Adrenal gland (tissue), 12 donors: ENCODE results near the gene LONRF2. TPM values are rescaled to one million over a fixed set of nuclear protein-coding genes. Genes with fewer than 3 reads are reported as not detected.

ENCODE experiments used
- DNase-seq, 7 donors: peaks; one replicate each; pipeline ENCODE4 v3.0.0-alpha.2; 2019 to 2020
- H3K27ac ChIP-seq, 5 donors: fragments of 200-600 bp; sonication (generic) in 4 of 5; 1 replicate in 3 of 5; 2 replicates in 2 of 5; pipeline versions ENCODE4 v1.5.1 to v1.8.0; 2016 to 2020; ENCODE audit warnings: mild to moderate bottlenecking in 1 of 5
- H3K27me3 ChIP-seq: fragments of 200-600 bp; 2 replicates; pipeline ENCODE4 v1.8.0; 2021
- H3K36me3 ChIP-seq, 2 donors: fragments of 200-600 bp; replicated peaks in 1 of 2; 1 replicate in 1 of 2; 2 replicates in 1 of 2; pipeline versions ENCODE4 v1.5.1 to v1.8.0; 2018 to 2022
- H3K4me1 ChIP-seq, 2 donors: fragments of 200-600 bp; replicated peaks in 1 of 2; 1 replicate in 1 of 2; 2 replicates in 1 of 2; pipeline versions ENCODE4 v1.5.1 to v1.8.0; 2018 to 2021
- H3K4me3 ChIP-seq, 4 donors: fragments of 200-600 bp; sonication (generic) in 3 of 4; one replicate each; pipeline ENCODE4 v1.5.1; 2016 to 2018
- H3K9me3 ChIP-seq, 3 donors: fragments of 200-600 bp; sonication (generic) in 1 of 3; replicated peaks in 1 of 3; 1 replicate in 2 of 3; 2 replicates in 1 of 3; pipeline versions ENCODE4 v1.5.1 to v1.8.0; 2016 to 2021
- POLR2A ChIP-seq, 2 donors: fragments of 450-650 bp; IDR thresholded peaks; one replicate each; pipeline ENCODE4 v1.6.1; 2017; ENCODE audit warnings: antibody characterized with exemption in 2 of 2, mild to moderate bottlenecking in 2 of 2, moderate library complexity in 1 of 2
- WGBS, 4 donors: extraction: QIAGEN DNeasy Blood & Tissue Kit in 2 of 4; methylation state at CpG; one replicate each; pipeline versions ENCODE4 v1.1.5 to v1.1.7; 2013 to 2017; 5-methylcytosine and 5-hydroxymethylcytosine counted together
- intact Hi-C, 2 donors: fragments of 100-400 bp; cut with DNase I; formaldehyde crosslinking; loops; one replicate each; pipeline versions ENCODE4 v1.14.1 to v1.15.0; 2022 to 2023
- polyA plus RNA-seq, 3 donors: library from polyadenylated mRNA; stranded (reverse); fragments of 200-250 nt in 2 of 3; fragments of 350-450 nt in 1 of 3; fragmentation: Illumina TruSeq in 1 of 3; extraction: RNeasy Lipid Tissue Mini Kit (QIAGEN cat#74804) in 1 of 3; gene quantifications; one replicate each; pipeline ENCODE4 v1.2.3, GENCODE V29; 2013 to 2014
- total RNA-seq, 9 donors: library from RNA; depleted of rRNA in 4 of 9; stranded (reverse); fragments of >200 nt in 4 of 9; fragments of 120-200 nt in 1 of 9; fragmentation: NEBNext Ultra II Directional in 1 of 9; extraction: Animal tissue kit (Norgen Biotek cat#: 25700) in 1 of 9; gene quantifications; one replicate each; pipeline versions ENCODE4 v1.1.0 to v1.2.4, GENCODE V29; 2013 to 2023
- TF ChIP-seq, protein P1 (sequence below), 6 experiments: fragments of 450-650 bp in 4 of 6; fragments of 200-600 bp in 2 of 6; sonication (generic) in 1 of 6; IDR thresholded peaks; 1 replicate in 5 of 6; 2 replicates in 1 of 6; pipeline versions ENCODE4 v1.5.1 to v1.8.0; 2016 to 2021; ENCODE audit warnings: antibody characterized with exemption in 6 of 6, mild to moderate bottlenecking in 2 of 6, moderate library complexity in 1 of 6
- donor health status: healthy with polysubstance abuse.
- donor health status: Bipolar disorder and iron deficiency.
- donor health status: DM: yes; HTN: yes; CAD: no.
- donor health status: DM: no; HTN: no; CAD: no.
- donor health status: DM: no; HTN: no; CAD: no.
- donor health status: DM: yes; HTN: yes; CAD: no.

Gene LONRF2
- total and polyA plus RNA-seq, 12 donors = 8.1 to 110 (median 43.0) TPM

DNA sequence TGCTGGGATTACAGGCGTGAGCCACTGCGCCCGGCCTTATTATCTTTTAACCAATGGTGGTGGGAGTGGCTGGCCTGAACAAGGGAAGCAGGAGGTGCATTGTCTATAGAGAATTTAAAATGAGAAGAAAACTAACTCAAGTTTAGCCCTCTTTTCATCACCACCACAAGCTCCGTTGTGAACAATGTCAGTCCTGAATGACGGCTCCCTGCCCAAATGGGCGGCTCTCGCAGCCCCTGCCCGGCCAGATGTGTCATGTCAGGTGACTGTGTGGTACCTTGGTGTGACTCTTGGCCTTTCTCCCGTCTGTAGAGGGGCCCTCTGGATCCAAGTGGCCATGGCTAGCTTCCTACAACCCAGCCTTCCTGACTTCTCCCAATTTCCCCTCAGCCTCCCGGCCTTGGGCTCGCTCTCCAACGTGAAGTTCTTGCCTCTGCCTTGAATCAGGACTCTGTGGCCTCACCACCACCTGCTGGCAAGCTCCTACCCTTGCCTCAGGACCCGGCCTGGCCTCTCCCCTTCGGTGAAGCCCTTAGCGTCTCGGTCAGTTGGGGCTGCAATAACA, 67.6 kb downstream of the LONRF2 start:
- H3K36me3 ChIP-seq = no peaks in the 10 kb centered on the region
- TF ChIP-seq, protein P1, sequence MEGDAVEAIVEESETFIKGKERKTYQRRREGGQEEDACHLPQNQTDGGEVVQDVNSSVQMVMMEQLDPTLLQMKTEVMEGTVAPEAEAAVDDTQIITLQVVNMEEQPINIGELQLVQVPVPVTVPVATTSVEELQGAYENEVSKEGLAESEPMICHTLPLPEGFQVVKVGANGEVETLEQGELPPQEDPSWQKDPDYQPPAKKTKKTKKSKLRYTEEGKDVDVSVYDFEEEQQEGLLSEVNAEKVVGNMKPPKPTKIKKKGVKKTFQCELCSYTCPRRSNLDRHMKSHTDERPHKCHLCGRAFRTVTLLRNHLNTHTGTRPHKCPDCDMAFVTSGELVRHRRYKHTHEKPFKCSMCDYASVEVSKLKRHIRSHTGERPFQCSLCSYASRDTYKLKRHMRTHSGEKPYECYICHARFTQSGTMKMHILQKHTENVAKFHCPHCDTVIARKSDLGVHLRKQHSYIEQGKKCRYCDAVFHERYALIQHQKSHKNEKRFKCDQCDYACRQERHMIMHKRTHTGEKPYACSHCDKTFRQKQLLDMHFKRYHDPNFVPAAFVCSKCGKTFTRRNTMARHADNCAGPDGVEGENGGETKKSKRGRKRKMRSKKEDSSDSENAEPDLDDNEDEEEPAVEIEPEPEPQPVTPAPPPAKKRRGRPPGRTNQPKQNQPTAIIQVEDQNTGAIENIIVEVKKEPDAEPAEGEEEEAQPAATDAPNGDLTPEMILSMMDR (IDR thresholded peaks at IDR 0.05) = no peak
- TF ChIP-seq POLR2A (IDR thresholded peaks at IDR 0.05) = no peak
- peaks cover 0 to 4% of the 10 kb centered on the region in 2 donors for H3K4me1 ChIP-seq
- WGBS, 4 donors = 87 to 91% (median 88%) methylated on average over 11 to 16 of the region's 16 CpGs
- H3K27ac ChIP-seq = no peak overlapping the region
- intact Hi-C loops = loop anchor here (5.0 to 10.0 kb wide), 2 partner anchors 530 to 692 kb away; no protein-coding TSS in a partner anchor
- no peaks in the 10 kb centered on the region for H3K9me3 ChIP-seq
- H3K4me3 ChIP-seq = no peak overlapping the region
- no peak for DNase-seq
- no peaks in the 10 kb centered on the region for H3K27me3 ChIP-seq

DNA sequence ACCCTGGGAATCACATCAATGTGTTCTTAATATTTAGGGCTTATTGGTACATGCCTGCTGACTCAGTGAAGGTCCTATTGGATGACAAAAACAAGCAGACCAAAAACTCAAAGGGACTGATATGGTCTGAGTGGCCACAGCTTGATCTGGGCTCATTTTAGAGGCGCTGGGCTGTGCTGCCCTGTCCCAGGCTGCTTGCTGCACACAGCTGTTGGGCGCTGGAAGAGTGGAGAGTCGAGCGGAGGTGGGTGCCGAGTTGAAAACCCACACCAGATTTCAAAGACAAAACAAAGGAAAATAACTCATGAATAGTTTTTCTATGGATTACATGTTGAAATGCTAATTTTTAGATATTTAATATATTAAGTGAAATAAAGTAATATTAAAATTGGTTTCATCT, 68.5 kb downstream of the LONRF2 start:
- Histone ChIP-seq H3K27me3 (no peaks in the 10 kb centered on the region), H3K27ac (no peak overlapping the region), H3K4me1 (peaks cover 0 to 4% of the 10 kb centered on the region in 2 donors), H3K36me3 (no peaks in the 10 kb centered on the region), H3K9me3 (no peaks in the 10 kb centered on the region), H3K4me3 (no peak overlapping the region)
- TF ChIP-seq, protein P1 (IDR thresholded peaks at IDR 0.05) = no peak
- TF ChIP-seq POLR2A (IDR thresholded peaks at IDR 0.05) = no peak
- intact Hi-C loops = loop anchor here in 1 of 2 donors (10.0 kb wide), 1 partner anchor 529 kb away; no protein-coding TSS in a partner anchor
- no peak for DNase-seq
- 93 to 99% (median 96%) methylated on average over 5 of the region's 5 CpGs for WGBS, 4 donors

DNA sequence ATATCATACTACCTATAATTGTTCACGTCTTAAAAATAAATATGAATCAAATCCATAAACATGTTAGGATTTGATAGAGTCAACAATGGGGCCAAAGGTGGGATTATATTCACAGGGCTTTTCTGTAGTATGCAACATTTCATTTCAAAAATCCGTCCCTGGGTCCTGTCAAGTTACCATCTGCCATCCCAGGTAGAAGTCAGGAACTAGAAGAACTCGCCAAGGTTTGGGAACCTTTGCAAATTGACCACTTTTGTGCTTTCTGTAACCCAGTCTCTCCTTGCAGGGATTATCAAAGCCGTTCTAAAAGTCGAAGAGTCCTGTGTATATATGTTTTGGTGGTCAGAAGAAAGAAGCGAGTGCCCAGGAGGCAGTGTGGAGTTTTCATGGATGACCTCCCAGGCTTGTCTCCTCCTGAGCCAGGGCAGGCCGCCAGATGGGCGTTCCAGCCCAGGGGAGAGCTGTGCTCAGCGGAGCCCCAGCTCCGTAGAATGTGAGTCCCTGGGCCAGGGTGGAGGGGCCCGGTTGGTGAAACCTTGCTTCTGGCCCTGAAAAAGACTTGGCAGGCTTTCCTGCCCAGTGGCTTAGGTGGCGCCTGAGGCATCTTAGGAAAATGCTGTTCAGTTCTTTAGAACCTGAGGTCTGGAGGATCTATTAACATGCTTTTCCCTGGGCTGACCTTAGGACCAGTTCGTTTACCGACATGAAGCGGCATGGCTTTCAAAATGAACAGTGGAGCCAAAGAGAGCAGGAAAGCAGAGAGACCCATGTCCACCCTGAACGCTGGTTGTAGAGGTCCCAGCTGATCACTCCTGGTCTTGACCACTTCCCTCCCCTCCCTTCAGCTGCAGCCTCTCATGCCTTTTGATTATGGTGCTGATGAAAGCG, 69.2 kb downstream of the LONRF2 start:
- 69 to 85% (median 73%) methylated on average over 15 to 17 of the region's 17 CpGs for WGBS, 4 donors
- no peak overlapping the region for H3K27ac ChIP-seq
- H3K36me3 ChIP-seq = no peaks in the 10 kb centered on the region
- intact Hi-C loops = loop anchor here in 1 of 2 donors (10.0 kb wide), 1 partner anchor 528 kb away; no protein-coding TSS in a partner anchor
- DNase-seq = peak in 2 of 7 donors; percentile 40 to 46
- H3K27me3 ChIP-seq = no peaks in the 10 kb centered on the region
- no peak for TF ChIP-seq POLR2A (IDR thresholded peaks at IDR 0.05)
- TF ChIP-seq, protein P1 (IDR thresholded peaks at IDR 0.05) = no peak
- no peaks in the 10 kb centered on the region for H3K9me3 ChIP-seq
- no peak overlapping the region for H3K4me3 ChIP-seq
- peaks cover 0 to 4% of the 10 kb centered on the region in 2 donors for H3K4me1 ChIP-seq

DNA sequence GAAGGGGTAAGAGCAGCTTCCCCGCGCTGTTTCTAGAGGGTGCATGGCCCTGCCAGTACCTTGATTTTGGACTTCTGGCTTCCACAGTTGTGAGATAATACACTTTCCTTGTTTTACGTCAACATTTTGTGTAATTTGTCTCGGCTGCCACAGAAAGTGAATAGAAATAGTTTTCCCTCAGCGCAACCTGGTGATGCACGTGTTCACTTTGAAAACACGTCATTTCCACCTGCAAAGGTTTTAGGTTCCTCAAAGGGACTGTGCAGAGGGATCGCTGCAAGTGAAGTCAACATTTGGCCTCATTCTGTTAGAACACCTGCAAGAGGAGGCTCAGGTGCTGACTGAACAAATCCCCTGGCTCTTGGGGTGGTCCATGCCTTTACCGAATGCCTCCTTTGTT, 71.7 kb downstream of the LONRF2 start:
- H3K27me3 ChIP-seq = no peaks in the 10 kb centered on the region
- H3K36me3 ChIP-seq = no peaks in the 10 kb centered on the region
- DNase-seq = no peak
- no peaks in the 10 kb centered on the region for H3K4me1 ChIP-seq
- intact Hi-C loops = loop anchor here in 1 of 2 donors (10.0 kb wide), 1 partner anchor 526 kb away; no protein-coding TSS in a partner anchor
- H3K27ac ChIP-seq = no peak overlapping the region
- H3K9me3 ChIP-seq = no peaks in the 10 kb centered on the region
- TF ChIP-seq POLR2A (IDR thresholded peaks at IDR 0.05) = no peak
- TF ChIP-seq, protein P1 (IDR thresholded peaks at IDR 0.05) = no peak
- 84 to 97% (median 94%) methylated on average over 9 of the region's 9 CpGs for WGBS, 4 donors
- H3K4me3 ChIP-seq = no peak overlapping the region
